ENCODE results near the gene HOXA10.

DNA sequence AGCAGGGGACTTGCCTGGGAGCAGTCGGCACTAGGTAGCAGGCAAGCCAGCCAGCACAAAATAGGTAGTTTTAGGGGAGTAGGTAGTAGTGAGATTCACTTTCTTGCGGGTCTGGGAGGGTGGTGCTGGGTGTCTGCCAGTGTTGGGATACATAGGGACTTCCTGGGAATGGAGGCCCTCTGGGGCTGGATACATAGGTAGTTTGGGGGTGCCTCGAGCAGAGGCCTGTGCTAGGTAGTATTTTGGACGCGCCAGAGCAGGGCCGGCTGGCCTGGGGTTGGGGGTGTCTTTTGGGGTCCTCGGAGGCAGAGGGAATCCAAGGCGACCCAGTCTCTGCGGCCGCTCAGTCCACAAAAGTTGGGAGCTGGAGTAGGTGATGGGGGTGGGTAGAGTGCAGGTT is 19.8 kb downstream of the HOXA10 start:
- TF ChIP-seq, protein P1, sequence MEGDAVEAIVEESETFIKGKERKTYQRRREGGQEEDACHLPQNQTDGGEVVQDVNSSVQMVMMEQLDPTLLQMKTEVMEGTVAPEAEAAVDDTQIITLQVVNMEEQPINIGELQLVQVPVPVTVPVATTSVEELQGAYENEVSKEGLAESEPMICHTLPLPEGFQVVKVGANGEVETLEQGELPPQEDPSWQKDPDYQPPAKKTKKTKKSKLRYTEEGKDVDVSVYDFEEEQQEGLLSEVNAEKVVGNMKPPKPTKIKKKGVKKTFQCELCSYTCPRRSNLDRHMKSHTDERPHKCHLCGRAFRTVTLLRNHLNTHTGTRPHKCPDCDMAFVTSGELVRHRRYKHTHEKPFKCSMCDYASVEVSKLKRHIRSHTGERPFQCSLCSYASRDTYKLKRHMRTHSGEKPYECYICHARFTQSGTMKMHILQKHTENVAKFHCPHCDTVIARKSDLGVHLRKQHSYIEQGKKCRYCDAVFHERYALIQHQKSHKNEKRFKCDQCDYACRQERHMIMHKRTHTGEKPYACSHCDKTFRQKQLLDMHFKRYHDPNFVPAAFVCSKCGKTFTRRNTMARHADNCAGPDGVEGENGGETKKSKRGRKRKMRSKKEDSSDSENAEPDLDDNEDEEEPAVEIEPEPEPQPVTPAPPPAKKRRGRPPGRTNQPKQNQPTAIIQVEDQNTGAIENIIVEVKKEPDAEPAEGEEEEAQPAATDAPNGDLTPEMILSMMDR (IDR thresholded peaks at IDR 0.05; ENCODE audit: low read depth, low read length): no peak
- TF ChIP-seq EZH2phosphoT487 (IDR thresholded peaks at IDR 0.05; ENCODE audit: low read depth): no peak
